ENCODE results near the gene GATB. TPM values are rescaled to one million over a fixed set of nuclear protein-coding genes. Genes with fewer than 3 reads are reported as not detected.

Gene GATB
- total RNA-seq, 1 donor from 2014 or later, result 22.9 TPM

DNA sequence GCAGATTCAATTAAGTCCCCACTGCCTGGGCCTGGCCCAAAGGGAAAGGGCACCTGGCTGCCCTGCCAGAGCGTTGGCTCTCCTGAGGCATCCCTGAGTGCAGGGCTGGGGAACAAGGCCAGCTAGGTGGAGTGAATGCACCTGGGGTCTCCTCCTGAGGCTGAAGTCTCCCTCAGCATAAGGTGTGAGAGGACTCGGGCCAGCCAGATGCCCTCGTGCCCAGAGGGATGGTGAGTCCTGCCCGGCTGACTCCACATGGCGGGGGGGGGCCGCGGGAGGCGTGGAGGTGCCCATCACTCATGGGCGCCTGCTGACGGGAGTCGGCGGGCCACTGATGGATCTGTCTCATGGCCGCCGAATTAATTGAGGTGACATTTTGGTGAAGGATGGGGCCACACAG is 87.8 kb downstream of the GATB start:
- TF ChIP-seq, protein P1, sequence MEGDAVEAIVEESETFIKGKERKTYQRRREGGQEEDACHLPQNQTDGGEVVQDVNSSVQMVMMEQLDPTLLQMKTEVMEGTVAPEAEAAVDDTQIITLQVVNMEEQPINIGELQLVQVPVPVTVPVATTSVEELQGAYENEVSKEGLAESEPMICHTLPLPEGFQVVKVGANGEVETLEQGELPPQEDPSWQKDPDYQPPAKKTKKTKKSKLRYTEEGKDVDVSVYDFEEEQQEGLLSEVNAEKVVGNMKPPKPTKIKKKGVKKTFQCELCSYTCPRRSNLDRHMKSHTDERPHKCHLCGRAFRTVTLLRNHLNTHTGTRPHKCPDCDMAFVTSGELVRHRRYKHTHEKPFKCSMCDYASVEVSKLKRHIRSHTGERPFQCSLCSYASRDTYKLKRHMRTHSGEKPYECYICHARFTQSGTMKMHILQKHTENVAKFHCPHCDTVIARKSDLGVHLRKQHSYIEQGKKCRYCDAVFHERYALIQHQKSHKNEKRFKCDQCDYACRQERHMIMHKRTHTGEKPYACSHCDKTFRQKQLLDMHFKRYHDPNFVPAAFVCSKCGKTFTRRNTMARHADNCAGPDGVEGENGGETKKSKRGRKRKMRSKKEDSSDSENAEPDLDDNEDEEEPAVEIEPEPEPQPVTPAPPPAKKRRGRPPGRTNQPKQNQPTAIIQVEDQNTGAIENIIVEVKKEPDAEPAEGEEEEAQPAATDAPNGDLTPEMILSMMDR (IDR thresholded peaks at IDR 0.05), result no peak
- intact Hi-C loops (cut with micrococcal nuclease), result no loop called here
- DNase-seq (no peak), ATAC-seq (ENCODE audit: low read depth) (no peak)
- H3K9me3 Mint-ChIP-seq, result no peaks in the 10 kb centered on the region
- no peak overlapping the region for H3K4me3 Mint-ChIP-seq
- ChIA-PET POLR2A (no interaction called here), CTCF (no interaction called here)
- H3K36me3 Mint-ChIP-seq (ENCODE audit: low read depth), result peaks cover 13% of the 10 kb centered on the region
- no peaks in the 10 kb centered on the region for H3K27me3 Mint-ChIP-seq
- no peaks in the 10 kb centered on the region for H3K4me1 Mint-ChIP-seq
- H3K27ac Mint-ChIP-seq, result no peak overlapping the region

DNA sequence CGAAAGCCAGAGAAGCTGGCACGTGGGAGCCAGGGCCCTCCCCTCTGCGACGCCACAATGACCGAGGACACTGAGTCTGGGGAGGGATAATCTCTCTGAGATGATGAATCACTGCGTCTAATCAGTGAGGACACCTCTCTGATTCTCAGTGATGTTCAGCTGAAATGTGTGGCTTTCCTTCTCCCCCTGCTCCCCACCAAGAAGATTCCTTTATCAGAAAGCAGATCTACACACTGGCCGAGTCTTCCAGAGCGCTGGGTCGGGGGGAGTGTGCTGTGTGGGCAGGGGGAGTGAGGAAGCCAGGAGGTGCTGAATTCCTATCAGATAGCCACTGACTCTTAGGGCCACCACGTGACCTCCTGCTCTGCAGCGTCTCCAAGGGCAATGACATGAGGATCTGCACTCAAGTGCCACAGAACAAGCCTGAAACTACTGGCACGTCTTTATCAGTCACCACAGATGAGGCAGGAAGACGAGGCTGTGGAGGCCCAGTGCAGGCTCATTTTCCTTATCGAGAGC is 89.2 kb downstream of the GATB start:
- no peaks in the 10 kb centered on the region for H3K4me1 Mint-ChIP-seq
- intact Hi-C loops (cut with micrococcal nuclease), result no loop called here
- H3K27ac Mint-ChIP-seq, result no peak overlapping the region
- peaks cover 8% of the 10 kb centered on the region for H3K36me3 Mint-ChIP-seq (ENCODE audit: low read depth)
- ATAC-seq (ENCODE audit: low read depth), result no peak
- ChIA-PET POLR2A (no interaction called here), CTCF (no interaction called here)
- no peak overlapping the region for H3K4me3 Mint-ChIP-seq
- TF ChIP-seq, protein P1 (IDR thresholded peaks at IDR 0.05), result no peak
- no peaks in the 10 kb centered on the region for H3K9me3 Mint-ChIP-seq
- no peaks in the 10 kb centered on the region for H3K27me3 Mint-ChIP-seq
- DNase-seq, result no peak

DNA sequence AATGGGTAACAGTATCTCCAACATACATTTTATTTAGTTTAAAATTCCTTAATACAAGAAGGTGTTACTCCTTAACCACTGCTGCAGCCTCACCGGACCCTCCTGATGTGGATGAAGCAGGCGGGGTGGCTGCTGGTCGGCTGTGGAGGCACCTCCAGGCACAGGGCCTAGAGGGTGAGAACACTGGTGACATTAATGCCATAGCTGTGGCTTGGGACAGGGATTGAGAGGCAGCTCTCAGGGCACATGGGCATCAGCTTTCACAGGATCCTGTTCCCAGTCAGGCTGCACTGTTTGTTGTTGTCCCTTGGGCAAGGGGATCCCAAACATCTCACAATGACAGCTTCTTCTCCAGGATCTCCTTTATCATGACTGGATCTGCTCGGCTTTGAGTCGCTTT is 90.0 kb downstream of the GATB start:
- Mint-ChIP-seq H3K4me3 (no peak overlapping the region), H3K4me1 (no peaks in the 10 kb centered on the region), H3K36me3 (ENCODE audit: low read depth) (peaks cover 8% of the 10 kb centered on the region), H3K27me3 (no peaks in the 10 kb centered on the region), H3K27ac (no peak overlapping the region), H3K9me3 (no peaks in the 10 kb centered on the region)
- ATAC-seq (ENCODE audit: low read depth) (no peak), DNase-seq (no peak)
- intact Hi-C loops (cut with micrococcal nuclease), result no loop called here
- POLR2A ChIA-PET, result no interaction called here
- TF ChIP-seq, protein P1 (IDR thresholded peaks at IDR 0.05), result no peak
- CTCF ChIA-PET, result no interaction called here

DNA sequence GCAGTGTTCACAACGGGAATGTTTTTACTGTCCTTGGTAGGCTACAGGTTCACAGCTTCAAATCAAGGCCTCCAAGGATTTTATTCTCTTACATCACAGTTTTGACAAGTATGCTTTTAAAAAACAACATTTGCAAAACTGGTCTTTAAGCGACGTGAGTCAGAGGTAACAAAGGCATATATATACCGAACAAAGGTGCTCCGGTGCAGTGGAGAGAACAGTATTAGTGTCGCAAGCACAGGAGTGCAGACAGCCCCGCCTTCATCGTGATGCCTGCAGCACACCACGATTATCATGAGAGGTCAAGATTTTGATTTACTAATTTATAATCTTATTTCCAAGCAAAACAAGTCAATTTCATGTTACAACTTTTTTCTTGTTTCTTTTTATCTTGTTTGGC is 90.8 kb downstream of the GATB start:
- no peaks in the 10 kb centered on the region for H3K9me3 Mint-ChIP-seq
- no peak overlapping the region for H3K27ac Mint-ChIP-seq
- no peak for ATAC-seq (ENCODE audit: low read depth)
- POLR2A ChIA-PET, result no interaction called here
- H3K4me3 Mint-ChIP-seq, result no peak overlapping the region
- no peaks in the 10 kb centered on the region for H3K4me1 Mint-ChIP-seq
- TF ChIP-seq, protein P1 (IDR thresholded peaks at IDR 0.05), result no peak
- intact Hi-C loops (cut with micrococcal nuclease), result no loop called here
- no peaks in the 10 kb centered on the region for H3K27me3 Mint-ChIP-seq
- no peak for DNase-seq
- peaks cover 8% of the 10 kb centered on the region for H3K36me3 Mint-ChIP-seq (ENCODE audit: low read depth)
- CTCF ChIA-PET, result no interaction called here

DNA sequence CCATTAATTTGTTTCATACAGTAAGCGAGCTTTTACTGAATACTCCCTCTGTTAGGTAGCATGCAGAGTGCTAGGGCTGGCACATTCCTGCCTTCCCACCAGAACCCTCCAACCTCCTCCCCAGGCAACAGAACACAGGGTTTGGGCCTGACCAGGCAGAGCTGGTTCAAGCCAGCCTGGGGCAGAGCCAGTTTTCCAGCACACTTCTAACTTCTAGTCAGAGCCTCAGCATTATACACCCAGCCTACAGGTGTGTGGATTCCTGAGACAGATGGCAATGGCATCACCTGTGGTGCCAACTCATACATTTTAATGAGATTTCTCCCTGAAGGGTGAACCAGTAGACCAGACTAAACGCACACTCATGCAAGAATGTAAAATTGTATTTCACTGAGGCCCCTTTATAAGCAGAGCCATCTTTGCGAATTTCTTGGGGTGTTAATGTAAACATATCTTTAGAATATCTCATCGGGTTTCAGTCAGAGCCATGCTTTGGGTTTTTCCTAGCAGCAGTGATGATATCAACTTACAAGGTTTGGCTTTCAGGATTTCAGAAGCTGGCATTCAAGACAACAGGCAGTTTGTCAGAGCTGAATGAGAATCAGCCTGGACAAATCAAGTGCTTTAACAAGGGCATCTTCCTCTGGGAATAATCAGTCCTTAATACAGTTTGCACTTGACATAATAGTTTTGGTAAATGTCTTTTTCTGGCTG is 92.0 kb downstream of the GATB start:
- ChIA-PET CTCF (no interaction called here), POLR2A (no interaction called here)
- intact Hi-C loops (cut with micrococcal nuclease), result no loop called here
- ATAC-seq (ENCODE audit: low read depth) (no peak), DNase-seq (no peak)
- Mint-ChIP-seq H3K4me1 (no peaks in the 10 kb centered on the region), H3K36me3 (ENCODE audit: low read depth) (peaks cover 8% of the 10 kb centered on the region), H3K27ac (no peak overlapping the region), H3K4me3 (no peak overlapping the region), H3K27me3 (no peaks in the 10 kb centered on the region), H3K9me3 (no peaks in the 10 kb centered on the region)
- TF ChIP-seq, protein P1 (IDR thresholded peaks at IDR 0.05), result no peak

Measured in activated B cell treated with CpG ODN at 0.5 μM for 24 hours (primary cell).